Amniotic stem cell (primary cell): ENCODE results near the gene CELF1.

Source experiments
- DNase-seq: peaks from one replicate; lab custom pipeline; 2025; lab: John Stamatoyannopoulos, UW

CELF1 gene

GRCh38 chr11:47552566-47553405 lies at the start of gene CELF1:
TSS of gene CELF1 (minus strand) at chr11:47553132. CDS start at chr11:47499523, 53,609 bp downstream.
- DNase-seq, result peak; percentile 77

GRCh38 chr11:47599902-47600301 lies 47.0 kb upstream of the CELF1 start:
- no peak for DNase-seq

GRCh38 chr11:47595967-47596366 lies 43.0 kb upstream of the CELF1 start:
- no peak for DNase-seq

- DNase-seq, result no peak
Observed at GRCh38 chr11:47595029-47595428, 42.1 kb upstream of the CELF1 start.

- no peak for DNase-seq
Observed at GRCh38 chr11:47593934-47594855, 41.3 kb upstream of the CELF1 start, which contains the start of gene C1QTNF4. TSS of gene C1QTNF4 (minus strand) at chr11:47594411. CDS start at chr11:47590810, 3,601 bp downstream.

- no peak for DNase-seq
Observed at GRCh38 chr11:47593492-47593933, 40.6 kb upstream of the CELF1 start.

- no peak for DNase-seq
Observed at GRCh38 chr11:47592970-47593369, 40.0 kb upstream of the CELF1 start.

- no peak for DNase-seq
Observed at GRCh38 chr11:47592251-47592650, 39.3 kb upstream of the CELF1 start.

- no peak for DNase-seq
Observed at GRCh38 chr11:47591764-47592163, 38.8 kb upstream of the CELF1 start.

GRCh38 chr11:47589977-47590861 lies 37.3 kb upstream of the CELF1 start:
- no peak for DNase-seq

GRCh38 chr11:47589584-47589976 lies 36.6 kb upstream of the CELF1 start:
- DNase-seq, result no peak

GRCh38 chr11:47589118-47589517 lies 36.2 kb upstream of the CELF1 start:
- no peak for DNase-seq

GRCh38 chr11:47587723-47588326 lies 34.9 kb upstream of the CELF1 start:
- DNase-seq, result no peak

GRCh38 chr11:47587039-47587716 lies 34.2 kb upstream of the CELF1 start:
- DNase-seq, result no peak

- no peak for DNase-seq
Observed at GRCh38 chr11:47586098-47586855, 33.3 kb upstream of the CELF1 start, which contains the start of gene FAM180B. TSS of gene FAM180B (plus strand) at chr11:47586678. CDS start at chr11:47586769, 91 bp downstream.

GRCh38 chr11:47583844-47584243 lies 30.9 kb upstream of the CELF1 start:
- no peak for DNase-seq

GRCh38 chr11:47578524-47579494 lies 25.9 kb upstream of the CELF1 start, which contains the start of the genes KBTBD4 and NDUFS3:
TSS of gene KBTBD4 (minus strand) at chr11:47578970. CDS start at chr11:47578951, 19 bp downstream.
TSS of gene NDUFS3 (plus strand) at chr11:47579074. CDS start at chr11:47579092, 18 bp downstream.
- DNase-seq, result peak; percentile 63

- no peak for DNase-seq
Observed at GRCh38 chr11:47577460-47578041, 24.6 kb upstream of the CELF1 start.
